ENCODE results near the gene CITED4. TPM values are rescaled to one million over a fixed set of nuclear protein-coding genes. Genes with fewer than 3 reads are reported as not detected.

Gene CITED4
- total RNA-seq, 1 experiment from 2014 or later: not detected

GRCh38 chr1:40838980-40839942 is 22.9 kb downstream of the CITED4 start:
- Histone ChIP-seq H3K9ac (ENCODE audit: low read length) (no peak overlapping the region; the same call in 1 of the 2 replicates), H3K4me3 (ENCODE audit: low read length) (no peak overlapping the region), H3K36me3 (ENCODE audit: insufficient read depth, low read length) (no peaks in the 10 kb centered on the region), H3K79me2 (ENCODE audit: low read length) (no peaks in the 10 kb centered on the region), H2AFZ (ENCODE audit: low read length) (no peak overlapping the region), H3K4me1 (ENCODE audit: low read length) (peaks cover 66% of the 10 kb centered on the region), H4K20me1 (ENCODE audit: insufficient read depth, low read depth, low read length) (no peaks in the 10 kb centered on the region), H3K4me2 (ENCODE audit: low read depth, low read length, poor library complexity, severe bottlenecking) (peak overlapping the region; percentile 5), H3K9me3 (ENCODE audit: low read length) (no peaks in the 10 kb centered on the region), H3K27me3 (ENCODE audit: low read length) (no peaks in the 10 kb centered on the region), H3K9me2 (replicated peaks; ENCODE audit: insufficient read depth, low read length) (no peaks in the 10 kb centered on the region), H3K27ac (ENCODE audit: low read length) (peak overlapping the region; percentile 99; the same call in 1 of the 2 replicates)
- DNase-seq: no peak

DNA sequence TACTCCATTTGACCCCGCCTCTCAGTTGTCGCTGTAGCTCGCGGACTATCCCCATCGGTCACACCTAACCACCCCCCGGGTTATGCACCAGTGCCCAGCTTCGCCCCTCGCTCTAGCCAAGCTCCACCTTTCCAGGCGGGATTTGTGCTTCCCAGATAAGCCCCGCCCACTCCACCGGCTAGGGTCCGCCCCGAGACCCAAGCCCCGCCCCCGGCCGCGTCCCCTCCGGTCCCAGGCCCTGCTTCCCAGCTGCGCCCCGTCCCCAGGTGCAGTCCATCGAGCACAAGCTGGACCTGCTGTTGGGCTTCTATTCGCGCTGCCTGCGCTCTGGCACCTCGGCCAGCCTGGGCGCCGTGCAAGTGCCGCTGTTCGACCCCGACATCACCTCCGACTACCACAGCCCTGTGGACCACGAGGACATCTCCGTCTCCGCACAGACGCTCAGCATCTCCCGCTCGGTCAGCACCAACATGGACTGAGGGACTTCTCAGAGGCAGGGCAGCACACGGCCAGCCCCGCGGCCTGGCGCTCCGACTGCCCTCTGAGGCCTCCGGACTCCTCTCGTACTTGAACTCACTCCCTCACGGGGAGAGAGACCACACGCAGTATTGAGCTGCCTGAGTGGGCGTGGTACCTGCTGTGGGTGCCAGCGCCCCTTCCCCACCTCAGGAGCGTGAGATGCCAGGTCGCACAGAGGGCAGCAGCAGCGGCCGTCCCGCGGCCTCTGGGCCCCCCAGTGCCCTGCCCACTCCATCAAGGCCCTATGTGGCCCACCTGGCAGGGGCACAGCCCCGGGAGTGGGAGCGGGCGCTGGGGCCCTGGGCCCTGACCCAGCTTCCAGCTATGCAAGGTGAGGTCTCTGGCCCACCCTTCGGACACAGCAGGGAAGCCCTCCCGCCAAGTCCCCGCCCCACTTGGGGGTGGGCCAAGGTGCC is 23.9 kb downstream of the CITED4 start:
- Histone ChIP-seq H3K27me3 (ENCODE audit: low read length) (no peaks in the 10 kb centered on the region), H3K27ac (ENCODE audit: low read length) (peak overlapping the region; percentile 99; the same call in 1 of the 2 replicates), H3K79me2 (ENCODE audit: low read length) (no peaks in the 10 kb centered on the region), H3K9me2 (replicated peaks; ENCODE audit: insufficient read depth, low read length) (no peaks in the 10 kb centered on the region), H3K4me3 (ENCODE audit: low read length) (no peak overlapping the region), H3K9ac (ENCODE audit: low read length) (no peak overlapping the region), H2AFZ (ENCODE audit: low read length) (no peak overlapping the region), H3K4me1 (ENCODE audit: low read length) (peaks cover 58% of the 10 kb centered on the region), H3K9me3 (ENCODE audit: low read length) (no peaks in the 10 kb centered on the region), H3K36me3 (ENCODE audit: insufficient read depth, low read length) (no peaks in the 10 kb centered on the region), H4K20me1 (ENCODE audit: insufficient read depth, low read depth, low read length) (no peaks in the 10 kb centered on the region), H3K4me2 (ENCODE audit: low read depth, low read length, poor library complexity, severe bottlenecking) (no peak overlapping the region)
- no peak for DNase-seq

- no peak overlapping the region for H3K27ac ChIP-seq (ENCODE audit: low read length)
- H3K9ac ChIP-seq (ENCODE audit: low read length): no peak overlapping the region
- no peak overlapping the region for H2AFZ ChIP-seq (ENCODE audit: low read length)
- no peak overlapping the region for H3K4me3 ChIP-seq (ENCODE audit: low read length)
- H3K9me2 ChIP-seq (replicated peaks; ENCODE audit: insufficient read depth, low read length): no peaks in the 10 kb centered on the region
- no peaks in the 10 kb centered on the region for H3K36me3 ChIP-seq (ENCODE audit: insufficient read depth, low read length)
- no peak for DNase-seq
- peaks cover 51% of the 10 kb centered on the region for H3K4me1 ChIP-seq (ENCODE audit: low read length)
- no peaks in the 10 kb centered on the region for H3K9me3 ChIP-seq (ENCODE audit: low read length)
- no peak overlapping the region for H3K4me2 ChIP-seq (ENCODE audit: low read depth, low read length, poor library complexity, severe bottlenecking)
- no peaks in the 10 kb centered on the region for H3K79me2 ChIP-seq (ENCODE audit: low read length)
- no peaks in the 10 kb centered on the region for H3K27me3 ChIP-seq (ENCODE audit: low read length)
- no peaks in the 10 kb centered on the region for H4K20me1 ChIP-seq (ENCODE audit: insufficient read depth, low read depth, low read length)
These were observed 24.6 kb downstream of the CITED4 start for GRCh38 chr1:40837601-40838000.

- Histone ChIP-seq H3K4me2 (ENCODE audit: low read depth, low read length, poor library complexity, severe bottlenecking) (no peak overlapping the region), H3K36me3 (ENCODE audit: insufficient read depth, low read length) (no peaks in the 10 kb centered on the region), H3K27ac (ENCODE audit: low read length) (no peak overlapping the region), H3K9me2 (replicated peaks; ENCODE audit: insufficient read depth, low read length) (no peaks in the 10 kb centered on the region), H3K9me3 (ENCODE audit: low read length) (no peaks in the 10 kb centered on the region), H4K20me1 (ENCODE audit: insufficient read depth, low read depth, low read length) (no peaks in the 10 kb centered on the region), H3K27me3 (ENCODE audit: low read length) (no peaks in the 10 kb centered on the region), H3K79me2 (ENCODE audit: low read length) (no peaks in the 10 kb centered on the region), H3K4me1 (ENCODE audit: low read length) (peaks cover 39% of the 10 kb centered on the region), H3K4me3 (ENCODE audit: low read length) (no peak overlapping the region), H3K9ac (ENCODE audit: low read length) (no peak overlapping the region), H2AFZ (ENCODE audit: low read length) (no peak overlapping the region)
- DNase-seq: no peak
These were observed 25.9 kb downstream of the CITED4 start for GRCh38 chr1:40836283-40836682.

DNA sequence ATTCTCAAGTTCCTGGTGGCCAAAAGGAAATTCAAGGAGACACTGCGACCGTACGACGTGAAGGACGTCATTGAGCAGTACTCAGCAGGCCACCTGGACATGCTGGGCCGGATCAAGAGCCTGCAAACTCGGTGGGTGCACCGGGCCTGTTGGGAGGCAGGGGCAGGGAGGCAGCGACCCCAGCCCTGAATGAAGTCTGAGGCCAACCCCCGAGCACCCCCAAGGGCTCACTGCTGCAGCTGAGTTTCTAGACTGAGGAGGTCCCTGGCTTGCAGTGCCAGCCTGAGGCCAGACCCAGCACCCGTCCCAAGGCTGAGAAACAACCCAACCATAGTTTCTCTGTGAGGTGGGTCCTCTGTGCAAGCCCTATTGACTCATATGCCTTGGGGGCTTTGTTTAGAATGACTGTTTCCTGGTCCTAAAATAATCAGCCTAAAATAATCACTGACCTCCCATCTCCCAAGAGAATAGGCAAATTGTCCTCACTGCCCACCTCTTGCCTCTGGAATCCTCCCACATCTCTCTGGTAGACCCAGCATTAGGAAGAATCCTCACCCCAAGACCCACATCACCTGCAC is 27.1 kb downstream of the CITED4 start:
- no peak overlapping the region for H2AFZ ChIP-seq (ENCODE audit: low read length)
- no peaks in the 10 kb centered on the region for H3K27me3 ChIP-seq (ENCODE audit: low read length)
- no peak overlapping the region for H3K9ac ChIP-seq (ENCODE audit: low read length)
- H3K9me3 ChIP-seq (ENCODE audit: low read length): no peaks in the 10 kb centered on the region
- no peak overlapping the region for H3K4me3 ChIP-seq (ENCODE audit: low read length)
- H4K20me1 ChIP-seq (ENCODE audit: insufficient read depth, low read depth, low read length): no peaks in the 10 kb centered on the region
- no peak overlapping the region for H3K4me2 ChIP-seq (ENCODE audit: low read depth, low read length, poor library complexity, severe bottlenecking)
- H3K36me3 ChIP-seq (ENCODE audit: insufficient read depth, low read length): no peaks in the 10 kb centered on the region
- peaks cover 27% of the 10 kb centered on the region for H3K4me1 ChIP-seq (ENCODE audit: low read length)
- no peak overlapping the region for H3K27ac ChIP-seq (ENCODE audit: low read length)
- H3K79me2 ChIP-seq (ENCODE audit: low read length): no peaks in the 10 kb centered on the region
- no peaks in the 10 kb centered on the region for H3K9me2 ChIP-seq (replicated peaks; ENCODE audit: insufficient read depth, low read length)
- DNase-seq: no peak

- Histone ChIP-seq H3K27me3 (ENCODE audit: low read length) (no peaks in the 10 kb centered on the region), H3K36me3 (ENCODE audit: insufficient read depth, low read length) (no peaks in the 10 kb centered on the region), H3K9ac (ENCODE audit: low read length) (no peak overlapping the region), H3K79me2 (ENCODE audit: low read length) (no peaks in the 10 kb centered on the region), H3K4me1 (ENCODE audit: low read length) (peaks cover 16% of the 10 kb centered on the region), H3K4me3 (ENCODE audit: low read length) (no peak overlapping the region), H3K9me2 (replicated peaks; ENCODE audit: insufficient read depth, low read length) (no peaks in the 10 kb centered on the region), H4K20me1 (ENCODE audit: insufficient read depth, low read depth, low read length) (no peaks in the 10 kb centered on the region), H2AFZ (ENCODE audit: low read length) (no peak overlapping the region), H3K4me2 (ENCODE audit: low read depth, low read length, poor library complexity, severe bottlenecking) (no peak overlapping the region), H3K9me3 (ENCODE audit: low read length) (no peaks in the 10 kb centered on the region), H3K27ac (ENCODE audit: low read length) (no peak overlapping the region)
- no peak for DNase-seq
These were observed 28.2 kb downstream of the CITED4 start for GRCh38 chr1:40833979-40834378.

GRCh38 chr1:40831001-40831732 is 31.0 kb downstream of the CITED4 start:
- Histone ChIP-seq H3K4me1 (ENCODE audit: low read length) (peaks cover 17% of the 10 kb centered on the region), H3K79me2 (ENCODE audit: low read length) (no peaks in the 10 kb centered on the region), H4K20me1 (ENCODE audit: insufficient read depth, low read depth, low read length) (no peaks in the 10 kb centered on the region), H3K27me3 (ENCODE audit: low read length) (no peaks in the 10 kb centered on the region), H3K27ac (ENCODE audit: low read length) (no peak overlapping the region), H3K9me2 (replicated peaks; ENCODE audit: insufficient read depth, low read length) (no peaks in the 10 kb centered on the region), H3K4me3 (ENCODE audit: low read length) (no peak overlapping the region), H3K9me3 (ENCODE audit: low read length) (no peaks in the 10 kb centered on the region), H3K4me2 (ENCODE audit: low read depth, low read length, poor library complexity, severe bottlenecking) (no peak overlapping the region), H2AFZ (ENCODE audit: low read length) (no peak overlapping the region), H3K36me3 (ENCODE audit: insufficient read depth, low read length) (no peaks in the 10 kb centered on the region), H3K9ac (ENCODE audit: low read length) (no peak overlapping the region)
- DNase-seq: no peak

Data from Karpas-422 (cell line).